Sigmoid colon (tissue), 7 donors: Measurements from ENCODE around the gene CPN2. TPM values are rescaled to one million over a fixed set of nuclear protein-coding genes. Genes with fewer than 3 reads are reported as not detected.

ENCODE experiments used
- DNase-seq: peaks from one replicate; pipeline ENCODE4 v3.0.0-alpha.2; 2019
- H3K27ac ChIP-seq, 4 donors: fragments of 200-600 bp; sonication (generic); one replicate each; pipeline ENCODE4 v1.5.1; 2016 to 2019; ENCODE audit warnings: mild to moderate bottlenecking in 1 of 4
- H3K27me3 ChIP-seq, 3 donors: fragments of 200-600 bp; sonication (generic); one replicate each; pipeline ENCODE4 v1.5.1; 2019; ENCODE audit warnings: mild to moderate bottlenecking in 1 of 3
- H3K36me3 ChIP-seq, 4 donors: fragments of 200-600 bp; sonication (generic); one replicate each; pipeline ENCODE4 v1.5.1; 2016 to 2019
- H3K4me1 ChIP-seq, 4 donors: fragments of 200-600 bp; sonication (generic); one replicate each; pipeline ENCODE4 v1.5.1; 2017 to 2019
- H3K4me3 ChIP-seq, 4 donors: fragments of 200-600 bp; sonication (generic); one replicate each; pipeline ENCODE4 v1.5.1; 2017 to 2019; ENCODE audit warnings: mild to moderate bottlenecking in 2 of 4, moderate library complexity in 1 of 4
- H3K9me3 ChIP-seq, 4 donors: fragments of 200-600 bp in 3 of 4; sonication (generic) in 3 of 4; one replicate each; pipeline versions ENCODE4 v1.5.1 to v1.6.1; 2013 to 2019
- EP300 ChIP-seq, 4 donors: sonication (generic); formaldehyde crosslinking; IDR thresholded peaks; one replicate each; pipeline ENCODE4 v1.6.1; 2017; ENCODE audit warnings: antibody characterized with exemption in 4 of 4
- POLR2A ChIP-seq, 2 donors: fragments of 450-650 bp; IDR thresholded peaks; one replicate each; pipeline ENCODE4 v1.6.1; 2016; ENCODE audit warnings: antibody characterized with exemption in 2 of 2, mild to moderate bottlenecking in 2 of 2, moderate library complexity in 2 of 2
- POLR2AphosphoS5 ChIP-seq, 4 donors: sonication (generic); formaldehyde crosslinking; IDR thresholded peaks; one replicate each; pipeline ENCODE4 v1.6.1; 2017; ENCODE audit warnings: antibody characterized with exemption in 4 of 4
- WGBS, 2 donors: extraction: QIAGEN DNeasy Blood & Tissue Kit; methylation state at CpG; one replicate each; pipeline ENCODE4 v1.1.7; 2013; 5-methylcytosine and 5-hydroxymethylcytosine counted together
- intact Hi-C: fragments of 100-400 bp; cut with DNase I; formaldehyde crosslinking; loops from one replicate; pipeline ENCODE4 v1.15.1; 2023
- polyA plus RNA-seq, 3 donors: library from polyadenylated mRNA; stranded (reverse); fragments of 200-250 nt; gene quantifications; one replicate each; pipeline ENCODE4 v1.2.3, GENCODE V29; 2013
- total RNA-seq, 4 donors: library from RNA; depleted of rRNA; stranded (reverse); fragments of >200 nt; gene quantifications; one replicate each; pipeline ENCODE4 v1.1.0, GENCODE V29; 2016
- TF ChIP-seq, protein P1 (sequence below), 4 experiments: fragments of 450-650 bp in 3 of 4; fragments of 200-600 bp in 1 of 4; IDR thresholded peaks; one replicate each; pipeline ENCODE4 v1.5.1; 2016 to 2019; ENCODE audit warnings: antibody characterized with exemption in 4 of 4, mild to moderate bottlenecking in 3 of 4, moderate library complexity in 2 of 4
- donor health status: healthy with polysubstance abuse.
- donor health status: Bipolar disorder and iron deficiency.
- donor health status: healthy.

CPN2 gene
- total and polyA plus RNA-seq, 7 donors = 0.01 TPM; not detected in 6

DNA sequence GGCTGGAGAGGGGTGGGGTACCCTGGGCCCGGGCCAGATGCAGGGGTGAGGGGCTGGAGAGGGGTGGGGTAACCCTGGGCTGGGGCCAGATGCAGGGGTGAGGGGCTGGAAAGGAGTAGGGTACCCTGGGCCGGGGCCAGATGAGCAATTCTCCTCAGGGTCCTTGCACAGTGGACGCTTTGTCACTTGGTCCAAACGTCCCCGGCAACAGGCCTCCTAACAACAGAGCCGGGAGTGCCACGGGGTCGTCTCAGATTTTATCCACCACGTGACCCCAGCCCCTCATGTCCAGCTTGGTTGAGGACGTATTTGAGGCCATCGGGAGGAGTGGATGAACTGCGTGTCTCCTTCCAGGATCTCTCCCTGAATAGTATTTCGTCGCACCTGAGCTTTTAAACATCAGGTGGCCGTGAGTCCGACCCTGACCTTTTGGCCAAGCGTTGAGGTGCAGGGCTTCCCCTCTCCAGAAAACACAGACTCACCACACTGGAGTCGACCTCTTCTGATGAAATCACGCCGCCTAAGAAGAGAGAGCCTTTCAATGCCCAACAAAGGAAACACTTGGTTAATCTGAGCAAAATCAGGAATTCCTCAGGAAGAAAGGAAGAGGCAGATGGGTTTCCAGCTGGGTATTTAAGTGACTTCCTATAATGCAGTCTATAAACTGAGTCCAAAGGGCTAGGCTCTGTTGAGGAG lies 31.2 kb upstream of the CPN2 start:
- DNase-seq = no peak
- WGBS, 2 donors = 85 to 86% methylated on average over 20 of the region's 20 CpGs
- Histone ChIP-seq H3K27me3 (peaks cover 0 to 7% (median 0%) of the 10 kb centered on the region in 3 donors), H3K27ac (no peak overlapping the region), H3K4me1 (peaks cover 0 to 6% (median 3%) of the 10 kb centered on the region in 4 donors), H3K36me3 (no peaks in the 10 kb centered on the region), H3K4me3 (no peak overlapping the region), H3K9me3 (no peaks in the 10 kb centered on the region)
- no peak for TF ChIP-seq POLR2AphosphoS5 (IDR thresholded peaks at IDR 0.05)
- TF ChIP-seq, protein P1, sequence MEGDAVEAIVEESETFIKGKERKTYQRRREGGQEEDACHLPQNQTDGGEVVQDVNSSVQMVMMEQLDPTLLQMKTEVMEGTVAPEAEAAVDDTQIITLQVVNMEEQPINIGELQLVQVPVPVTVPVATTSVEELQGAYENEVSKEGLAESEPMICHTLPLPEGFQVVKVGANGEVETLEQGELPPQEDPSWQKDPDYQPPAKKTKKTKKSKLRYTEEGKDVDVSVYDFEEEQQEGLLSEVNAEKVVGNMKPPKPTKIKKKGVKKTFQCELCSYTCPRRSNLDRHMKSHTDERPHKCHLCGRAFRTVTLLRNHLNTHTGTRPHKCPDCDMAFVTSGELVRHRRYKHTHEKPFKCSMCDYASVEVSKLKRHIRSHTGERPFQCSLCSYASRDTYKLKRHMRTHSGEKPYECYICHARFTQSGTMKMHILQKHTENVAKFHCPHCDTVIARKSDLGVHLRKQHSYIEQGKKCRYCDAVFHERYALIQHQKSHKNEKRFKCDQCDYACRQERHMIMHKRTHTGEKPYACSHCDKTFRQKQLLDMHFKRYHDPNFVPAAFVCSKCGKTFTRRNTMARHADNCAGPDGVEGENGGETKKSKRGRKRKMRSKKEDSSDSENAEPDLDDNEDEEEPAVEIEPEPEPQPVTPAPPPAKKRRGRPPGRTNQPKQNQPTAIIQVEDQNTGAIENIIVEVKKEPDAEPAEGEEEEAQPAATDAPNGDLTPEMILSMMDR (IDR thresholded peaks at IDR 0.05) = no peak
- TF ChIP-seq POLR2A (IDR thresholded peaks at IDR 0.05) = no peak
- TF ChIP-seq EP300 (IDR thresholded peaks at IDR 0.05) = no peak
- intact Hi-C loops = no loop called here

DNA sequence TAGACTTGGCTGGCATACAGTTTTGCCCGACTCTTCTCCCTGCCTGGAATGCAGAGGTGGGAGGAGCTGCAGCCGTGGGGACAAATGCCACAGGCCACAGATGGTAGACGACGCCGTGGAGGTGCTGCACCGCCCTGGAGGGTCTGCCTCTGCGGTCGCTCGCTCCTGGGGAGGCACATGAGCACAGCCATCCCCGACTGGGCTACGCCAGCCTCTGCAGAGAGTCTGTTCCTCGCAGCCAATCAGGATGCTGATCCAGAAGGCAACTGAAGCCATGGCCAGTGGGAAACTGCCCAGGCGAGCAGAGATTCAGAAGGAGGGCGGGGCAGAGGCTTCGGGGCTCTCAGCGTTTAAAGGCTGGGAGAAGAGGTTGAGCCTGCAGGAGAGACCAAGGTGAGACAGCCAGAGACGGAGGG lies 30.3 kb upstream of the CPN2 start:
- Histone ChIP-seq H3K4me1 (peaks cover 0 to 6% (median 3%) of the 10 kb centered on the region in 4 donors), H3K4me3 (peak overlapping the region in 1 of 4 donors; percentile 12), H3K27me3 (peaks cover 0 to 7% (median 0%) of the 10 kb centered on the region in 3 donors), H3K27ac (no peak overlapping the region), H3K9me3 (no peaks in the 10 kb centered on the region), H3K36me3 (no peaks in the 10 kb centered on the region)
- intact Hi-C loops = no loop called here
- 69 to 73% methylated on average over 17 of the region's 17 CpGs for WGBS, 2 donors
- no peak for DNase-seq
- TF ChIP-seq POLR2A (IDR thresholded peaks at IDR 0.05) (no peak), EP300 (IDR thresholded peaks at IDR 0.05) (no peak)

GRCh38 chr3:194380326-194380725 lies 29.2 kb upstream of the CPN2 start:
- peaks cover 0 to 6% (median 3%) of the 10 kb centered on the region in 4 donors for H3K4me1 ChIP-seq
- DNase-seq = no peak
- H3K27me3 ChIP-seq = peaks cover 0 to 10% (median 0%) of the 10 kb centered on the region in 3 donors
- no peaks in the 10 kb centered on the region for H3K9me3 ChIP-seq
- H3K4me3 ChIP-seq = no peak overlapping the region
- H3K27ac ChIP-seq = no peak overlapping the region
- intact Hi-C loops = no loop called here
- TF ChIP-seq EP300 (IDR thresholded peaks at IDR 0.05) = no peak
- 79 to 86% methylated on average over 7 of the region's 7 CpGs for WGBS, 2 donors
- H3K36me3 ChIP-seq = no peaks in the 10 kb centered on the region

- intact Hi-C loops = no loop called here
- Histone ChIP-seq H3K27ac (no peak overlapping the region), H3K4me1 (peaks cover 0 to 6% (median 3%) of the 10 kb centered on the region in 4 donors), H3K4me3 (no peak overlapping the region), H3K27me3 (peaks cover 0 to 10% (median 0%) of the 10 kb centered on the region in 3 donors), H3K9me3 (no peaks in the 10 kb centered on the region), H3K36me3 (no peaks in the 10 kb centered on the region)
- TF ChIP-seq, protein P1 (IDR thresholded peaks at IDR 0.05) = no peak
- TF ChIP-seq POLR2AphosphoS5 (IDR thresholded peaks at IDR 0.05) = no peak
- 16 to 68% methylated on average over 9 of the region's 9 CpGs for WGBS, 2 donors
- DNase-seq = no peak
These were observed 28.5 kb upstream of the CPN2 start for GRCh38 chr3:194379651-194380050.

- no peak overlapping the region for H3K4me3 ChIP-seq
- peaks cover 0 to 10% (median 0%) of the 10 kb centered on the region in 3 donors for H3K27me3 ChIP-seq
- H3K36me3 ChIP-seq = no peaks in the 10 kb centered on the region
- no peaks in the 10 kb centered on the region for H3K9me3 ChIP-seq
- intact Hi-C loops = no loop called here
- 37 to 82% methylated on average over 6 of the region's 6 CpGs for WGBS, 2 donors
- DNase-seq = no peak
- TF ChIP-seq POLR2A (IDR thresholded peaks at IDR 0.05) = no peak
- no peak for TF ChIP-seq POLR2AphosphoS5 (IDR thresholded peaks at IDR 0.05)
- TF ChIP-seq EP300 (IDR thresholded peaks at IDR 0.05) = no peak
- TF ChIP-seq, protein P1 (IDR thresholded peaks at IDR 0.05) = no peak
- no peak overlapping the region for H3K27ac ChIP-seq
- peaks cover 0 to 6% (median 3%) of the 10 kb centered on the region in 4 donors for H3K4me1 ChIP-seq
These were observed 28.1 kb upstream of the CPN2 start for GRCh38 chr3:194379231-194379630.
